Neural cell (in vitro differentiated cells): ENCODE data around the gene MBD3L2B. TPM values are rescaled to one million over a fixed set of nuclear protein-coding genes. Genes with fewer than 3 reads are reported as not detected.

ENCODE experiments used
- H2AFZ ChIP-seq: fragments of 200-600, 300-800 bp; sonication (generic), shearing (Covaris generic); 2 replicates; pipeline ENCODE4 v1.6.0; 2014; ENCODE audit warnings: low read depth, mild to moderate bottlenecking, antibody characterized with exemption, low read length, moderate library complexity
- H3F3A ChIP-seq: fragments of 200-600 bp; shearing (Covaris generic); 2 replicates; pipeline ENCODE4 v1.6.1; 2016; ENCODE audit warnings: mild to moderate bottlenecking, moderate library complexity, mixed read lengths, antibody characterized with exemption, low read length; ENCODE audit not compliant: insufficient read depth, poor library complexity, severe bottlenecking
- H3K27ac ChIP-seq: fragments of 200-600, 300-800 bp; sonication (generic), shearing (Covaris generic); 2 replicates; pipeline ENCODE4 v1.5.1; 2014; ENCODE audit warnings: mild to moderate bottlenecking, low read length, moderate library complexity
- H3K27me3 ChIP-seq: fragments of 300-800, 200-600 bp; sonication (generic), shearing (Covaris generic); 2 replicates; pipeline ENCODE4 v1.6.0; 2014; ENCODE audit warnings: mild to moderate bottlenecking, low read depth, low read length, moderate library complexity; ENCODE audit not compliant: insufficient read depth
- H3K36me3 ChIP-seq: fragments of 300-800, 200-600 bp; sonication (generic), shearing (Covaris generic); 2 replicates; pipeline ENCODE4 v1.5.1; 2014; ENCODE audit warnings: mild to moderate bottlenecking, antibody characterized with exemption, low read length, moderate library complexity; ENCODE audit not compliant: insufficient read depth
- H3K4me2 ChIP-seq: fragments of 300-800, 200-600 bp; sonication (generic), shearing (Covaris generic); 2 replicates; pipeline ENCODE4 v1.6.0; 2014; ENCODE audit warnings: mild to moderate bottlenecking, low read length
- H3K4me3 ChIP-seq: fragments of 300-800, 200-600 bp; sonication (generic), shearing (Covaris generic); 2 replicates; pipeline ENCODE4 v1.5.1; 2014; ENCODE audit warnings: mild to moderate bottlenecking, low read length, moderate library complexity
- H3K79me2 ChIP-seq: fragments of 200-600 bp; shearing (Covaris generic); replicated peaks from 2 replicates; pipeline ENCODE4 v1.6.0; 2014; ENCODE audit warnings: mild to moderate bottlenecking, low read length, moderate library complexity; ENCODE audit not compliant: insufficient read depth
- H3K9ac ChIP-seq: fragments of 300-800, 200-600 bp; sonication (generic), shearing (Covaris generic); 2 replicates; pipeline ENCODE4 v1.6.1; 2016; ENCODE audit warnings: mild to moderate bottlenecking, low read length, mixed read lengths
- H3K9me2 ChIP-seq: fragments of 200-600 bp; shearing (Covaris generic); 2 replicates; pipeline ENCODE4 v1.6.1; 2016; ENCODE audit warnings: mild to moderate bottlenecking, low read length, mixed read lengths; ENCODE audit not compliant: insufficient read depth
- H3K9me3 ChIP-seq: fragments of 200-600, 300-800 bp; sonication (generic), shearing (Covaris generic); 2 replicates; pipeline ENCODE4 v1.6.1; 2016; ENCODE audit warnings: mild to moderate bottlenecking, mixed run types, low read length, moderate library complexity, mixed read lengths
- H4K20me1 ChIP-seq: fragments of 200-600 bp; shearing (Covaris generic); 2 replicates; pipeline ENCODE4 v1.6.1; 2016; ENCODE audit warnings: mild to moderate bottlenecking, mixed run types; ENCODE audit not compliant: insufficient read depth
- CTCF ChIP-seq: fragments of 450-650 bp; IDR thresholded peaks from 2 replicates; pipeline ENCODE4 v1.5.1; 2014; ENCODE audit warnings: antibody characterized with exemption, mild to moderate bottlenecking, moderate library complexity; ENCODE audit not compliant: poor library complexity, severe bottlenecking
- EP300 ChIP-seq: fragments of 450-650 bp; conservative IDR thresholded peaks from 2 replicates; pipeline ENCODE4 v1.6.1; 2014; ENCODE audit warnings: antibody characterized with exemption, mild to moderate bottlenecking, moderate library complexity; ENCODE audit not compliant: poor library complexity, severe bottlenecking
- EZH2 ChIP-seq: fragments of 200-600, 300-800 bp; shearing (Covaris generic), sonication (generic); IDR thresholded peaks from 2 replicates; pipeline ENCODE4 v1.6.1; 2014; ENCODE audit warnings: antibody characterized with exemption, low read length, borderline replicate concordance, mild to moderate bottlenecking; ENCODE audit not compliant: insufficient read depth, poor library complexity, severe bottlenecking
- MXI1 ChIP-seq: fragments of 450-650 bp; conservative IDR thresholded peaks from 2 replicates; pipeline ENCODE4 v1.6.1; 2014; ENCODE audit warnings: antibody characterized with exemption, mild to moderate bottlenecking; ENCODE audit not compliant: poor library complexity, severe bottlenecking
- POLR2AphosphoS5 ChIP-seq: IDR thresholded peaks from 2 replicates; pipeline ENCODE4 v1.6.1; 2012
- RAD21 ChIP-seq: fragments of 450-650 bp; conservative IDR thresholded peaks from 2 replicates; pipeline ENCODE4 v1.6.1; 2014; ENCODE audit warnings: antibody characterized with exemption, mild to moderate bottlenecking, moderate library complexity
- SMC3 ChIP-seq: fragments of 450-650 bp; conservative IDR thresholded peaks from 2 replicates; pipeline ENCODE4 v1.6.1; 2014; ENCODE audit warnings: antibody characterized with exemption, mild to moderate bottlenecking, moderate library complexity; ENCODE audit not compliant: poor library complexity
- TAF1 ChIP-seq: IDR thresholded peaks from 2 replicates; pipeline ENCODE4 v1.6.1; 2012; ENCODE audit warnings: low read depth
- polyA plus RNA-seq: library from polyadenylated mRNA; depleted of rRNA; stranded (reverse); fragments of >200 nt; gene quantifications from 2 replicates; pipeline ENCODE4 v1.2.3, GENCODE V29; 2014
- TF ChIP-seq, protein P1 (sequence below): IDR thresholded peaks from 2 replicates; pipeline ENCODE4 v1.6.1; 2012; ENCODE audit warnings: borderline replicate concordance

The MBD3L2B gene
- polyA plus RNA-seq, 1 donor from 2014 or later, result not detected

DNA sequence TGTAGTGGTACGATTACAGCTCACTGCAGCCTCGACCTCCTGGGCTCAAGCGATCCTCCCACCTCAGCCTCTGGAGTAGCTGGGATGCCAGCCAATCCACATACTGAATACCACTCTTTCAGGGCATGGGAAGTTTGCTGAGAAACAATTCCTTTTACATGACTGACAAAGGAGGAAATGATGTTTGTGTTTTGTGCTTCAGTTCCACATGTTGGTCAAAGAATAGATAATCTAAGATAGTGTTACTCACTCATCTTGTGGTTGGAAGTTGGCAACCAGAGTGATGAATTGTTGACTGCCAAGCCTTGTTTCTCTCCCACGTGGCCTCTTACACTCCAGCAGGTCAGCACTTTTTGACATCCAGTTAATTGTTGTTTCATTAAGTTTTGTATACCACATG is 7.6 kb downstream of the MBD3L2B start:
- Histone ChIP-seq H3K4me2 (no peak overlapping the region), H3F3A (no peaks in the 10 kb centered on the region), H3K27me3 (no peaks in the 10 kb centered on the region), H3K36me3 (no peaks in the 10 kb centered on the region), H3K9me3 (no peaks in the 10 kb centered on the region), H2AFZ (no peak overlapping the region), H3K79me2 (no peaks in the 10 kb centered on the region), H4K20me1 (no peaks in the 10 kb centered on the region), H3K4me3 (no peak overlapping the region), H3K9me2 (no peaks in the 10 kb centered on the region), H3K9ac (no peak overlapping the region), H3K27ac (no peak overlapping the region)
- TF ChIP-seq POLR2AphosphoS5, result no peak
- TF ChIP-seq SMC3, result no peak
- TF ChIP-seq RAD21, result no peak
- TF ChIP-seq CTCF, result no peak
- TF ChIP-seq TAF1, result no peak
- no peak for TF ChIP-seq MXI1
- TF ChIP-seq, protein P1, sequence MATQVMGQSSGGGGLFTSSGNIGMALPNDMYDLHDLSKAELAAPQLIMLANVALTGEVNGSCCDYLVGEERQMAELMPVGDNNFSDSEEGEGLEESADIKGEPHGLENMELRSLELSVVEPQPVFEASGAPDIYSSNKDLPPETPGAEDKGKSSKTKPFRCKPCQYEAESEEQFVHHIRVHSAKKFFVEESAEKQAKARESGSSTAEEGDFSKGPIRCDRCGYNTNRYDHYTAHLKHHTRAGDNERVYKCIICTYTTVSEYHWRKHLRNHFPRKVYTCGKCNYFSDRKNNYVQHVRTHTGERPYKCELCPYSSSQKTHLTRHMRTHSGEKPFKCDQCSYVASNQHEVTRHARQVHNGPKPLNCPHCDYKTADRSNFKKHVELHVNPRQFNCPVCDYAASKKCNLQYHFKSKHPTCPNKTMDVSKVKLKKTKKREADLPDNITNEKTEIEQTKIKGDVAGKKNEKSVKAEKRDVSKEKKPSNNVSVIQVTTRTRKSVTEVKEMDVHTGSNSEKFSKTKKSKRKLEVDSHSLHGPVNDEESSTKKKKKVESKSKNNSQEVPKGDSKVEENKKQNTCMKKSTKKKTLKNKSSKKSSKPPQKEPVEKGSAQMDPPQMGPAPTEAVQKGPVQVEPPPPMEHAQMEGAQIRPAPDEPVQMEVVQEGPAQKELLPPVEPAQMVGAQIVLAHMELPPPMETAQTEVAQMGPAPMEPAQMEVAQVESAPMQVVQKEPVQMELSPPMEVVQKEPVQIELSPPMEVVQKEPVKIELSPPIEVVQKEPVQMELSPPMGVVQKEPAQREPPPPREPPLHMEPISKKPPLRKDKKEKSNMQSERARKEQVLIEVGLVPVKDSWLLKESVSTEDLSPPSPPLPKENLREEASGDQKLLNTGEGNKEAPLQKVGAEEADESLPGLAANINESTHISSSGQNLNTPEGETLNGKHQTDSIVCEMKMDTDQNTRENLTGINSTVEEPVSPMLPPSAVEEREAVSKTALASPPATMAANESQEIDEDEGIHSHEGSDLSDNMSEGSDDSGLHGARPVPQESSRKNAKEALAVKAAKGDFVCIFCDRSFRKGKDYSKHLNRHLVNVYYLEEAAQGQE, result no peak
- no peak for TF ChIP-seq EP300
- TF ChIP-seq EZH2, result no peak

DNA sequence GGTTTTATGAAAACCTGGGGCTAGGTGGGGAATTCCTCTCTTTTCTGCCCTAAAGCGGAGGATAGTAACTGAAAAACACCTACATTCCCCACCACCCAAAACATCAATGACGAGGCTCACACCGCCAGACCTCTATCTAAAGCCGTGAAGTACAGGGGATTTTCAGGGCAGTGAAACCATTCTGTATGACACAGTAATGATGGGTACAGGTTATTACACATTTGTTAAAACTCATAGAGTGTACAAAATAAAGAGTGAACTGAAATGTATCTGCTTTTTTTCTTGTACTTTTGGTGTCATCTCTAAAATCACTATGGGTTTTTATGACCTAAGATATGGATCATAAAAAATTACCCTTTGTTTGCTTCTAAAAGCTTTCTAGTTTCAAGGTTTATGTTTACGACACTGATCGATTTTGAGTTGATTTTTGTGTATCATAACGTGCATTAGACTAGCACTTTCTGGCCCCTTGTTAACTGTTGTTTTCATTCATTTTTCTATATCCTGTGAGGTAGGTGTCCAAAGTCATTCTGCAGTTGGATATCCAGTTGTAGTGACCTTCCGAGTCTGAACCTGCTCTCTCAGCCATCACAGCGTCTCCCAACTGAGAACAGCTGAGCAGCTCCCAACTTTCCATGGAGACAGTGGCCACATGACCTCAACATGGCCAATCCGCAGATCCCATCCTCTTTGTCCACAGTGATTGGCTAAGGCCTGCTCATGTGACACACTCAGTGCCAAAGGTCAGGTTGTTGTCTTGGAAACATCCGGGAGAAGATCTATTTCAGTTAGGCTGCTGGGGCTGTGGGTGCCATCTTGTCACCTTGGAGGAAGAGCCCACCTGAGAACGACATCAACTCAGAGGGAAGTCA is 10.3 kb downstream of the MBD3L2B start:
- no peak overlapping the region for H2AFZ ChIP-seq
- H3K9ac ChIP-seq, result no peak overlapping the region
- no peaks in the 10 kb centered on the region for H3K27me3 ChIP-seq
- H3K4me3 ChIP-seq, result no peak overlapping the region
- TF ChIP-seq TAF1 (no peak), POLR2AphosphoS5 (no peak)
- TF ChIP-seq, protein P1, result no peak
- no peaks in the 10 kb centered on the region for H3K9me2 ChIP-seq
- H3K79me2 ChIP-seq, result no peaks in the 10 kb centered on the region
- no peaks in the 10 kb centered on the region for H3K9me3 ChIP-seq
- H3K4me2 ChIP-seq, result no peak overlapping the region
- H3K27ac ChIP-seq, result no peak overlapping the region
- H4K20me1 ChIP-seq, result no peaks in the 10 kb centered on the region
- H3F3A ChIP-seq, result no peaks in the 10 kb centered on the region
- H3K36me3 ChIP-seq, result no peaks in the 10 kb centered on the region
